T follicular helper cell (primary cell): Measurements from ENCODE around the gene TNS4.

Source experiments
- DNase-seq: peaks from one replicate; pipeline ENCODE4 v3.0.0-alpha.2; 2020; ENCODE audit warnings: low read depth

TNS4 gene

GRCh38 chr17:40473573-40474365 is 27.7 kb downstream of the TNS4 start:
- DNase-seq, result no peak

GRCh38 chr17:40472733-40473452 is 28.5 kb downstream of the TNS4 start:
- DNase-seq, result no peak

- no peak for DNase-seq
Observed at GRCh38 chr17:40471846-40472732, 29.3 kb downstream of the TNS4 start.

- no peak for DNase-seq
Observed at GRCh38 chr17:40470932-40471828, 30.2 kb downstream of the TNS4 start.

- DNase-seq, result no peak
Observed at GRCh38 chr17:40469805-40470675, 31.4 kb downstream of the TNS4 start.

GRCh38 chr17:40468560-40468959 is 32.9 kb downstream of the TNS4 start:
- DNase-seq, result no peak

GRCh38 chr17:40467281-40467867 is 34.0 kb downstream of the TNS4 start:
- DNase-seq, result no peak

- DNase-seq, result no peak
Observed at GRCh38 chr17:40466298-40466971, 35.0 kb downstream of the TNS4 start.

GRCh38 chr17:40464392-40464855 is 37.0 kb downstream of the TNS4 start:
- DNase-seq, result no peak

- DNase-seq, result no peak
Observed at GRCh38 chr17:40463122-40463550, 38.3 kb downstream of the TNS4 start.

GRCh38 chr17:40462343-40463121 is 38.9 kb downstream of the TNS4 start:
- no peak for DNase-seq

- no peak for DNase-seq
Observed at GRCh38 chr17:40461732-40462342, 39.6 kb downstream of the TNS4 start.

- no peak for DNase-seq
Observed at GRCh38 chr17:40460968-40461731, 40.3 kb downstream of the TNS4 start.

GRCh38 chr17:40460604-40460967 is 40.8 kb downstream of the TNS4 start:
- DNase-seq, result no peak

- no peak for DNase-seq
Observed at GRCh38 chr17:40459636-40460603, 41.5 kb downstream of the TNS4 start.
